Liver (tissue), 9 donors: ENCODE results near the gene PRPF19. TPM values are rescaled to one million over a fixed set of nuclear protein-coding genes. Genes with fewer than 3 reads are reported as not detected.
A peak's percentile ranks its signal among the peaks of the same experiment; 100 is the strongest.

Source experiments
- DNase-seq: peaks from one replicate; pipeline ENCODE4 v3.0.0-alpha.2; 2017; ENCODE audit warnings: low spot score
- H3K27ac ChIP-seq, 2 donors: one replicate each; pipeline ENCODE4 v1.7.0; 2013; ENCODE audit warnings: inconsistent platforms in 2 of 2, low read length in 2 of 2, control low read depth in 1 of 2, low read depth in 1 of 2, mild to moderate bottlenecking in 1 of 2
- H3K27me3 ChIP-seq, 4 donors: one replicate each; pipeline versions ENCODE4 v1.6.1 to v1.7.0; 2013; ENCODE audit warnings: low read length in 3 of 4, inconsistent platforms in 1 of 4, mild to moderate bottlenecking in 1 of 4, moderate library complexity in 1 of 4; ENCODE audit not compliant: control insufficient read depth in 4 of 4, insufficient read depth in 4 of 4
- H3K36me3 ChIP-seq, 4 donors: one replicate each; pipeline versions ENCODE4 v1.6.1 to v1.7.0; 2013; ENCODE audit warnings: low read length in 3 of 4, mild to moderate bottlenecking in 3 of 4, low read depth in 1 of 4, moderate library complexity in 1 of 4; ENCODE audit not compliant: control insufficient read depth in 4 of 4, insufficient read depth in 3 of 4
- H3K4me1 ChIP-seq, 4 donors: one replicate each; pipeline versions ENCODE4 v1.6.1 to v1.7.0; 2013; ENCODE audit warnings: low read length in 3 of 4, mild to moderate bottlenecking in 3 of 4, moderate library complexity in 1 of 4; ENCODE audit not compliant: control insufficient read depth in 4 of 4, insufficient read depth in 4 of 4
- H3K4me3 ChIP-seq, 3 donors: one replicate each; pipeline versions ENCODE4 v1.6.1 to v1.7.0; 2013; ENCODE audit warnings: low read length in 3 of 3, control low read depth in 1 of 3, low read depth in 1 of 3, mild to moderate bottlenecking in 1 of 3
- H3K9ac ChIP-seq, 2 donors: one replicate each; pipeline ENCODE4 v1.7.0; 2013; ENCODE audit warnings: low read length in 2 of 2, mild to moderate bottlenecking in 2 of 2, moderate library complexity in 2 of 2, control low read depth in 1 of 2, low read depth in 1 of 2
- H3K9me3 ChIP-seq, 4 donors: one replicate each; pipeline versions ENCODE4 v1.6.1 to v1.7.0; 2013; ENCODE audit warnings: low read length in 3 of 4; ENCODE audit not compliant: control insufficient read depth in 4 of 4
- EGR1 ChIP-seq, 2 donors: IDR thresholded peaks; 2 replicates each; pipeline ENCODE4 v1.6.1; 2016 to 2018; ENCODE audit warnings: antibody characterized with exemption in 2 of 2, low read depth in 2 of 2
- FOXA1 ChIP-seq: IDR thresholded peaks from 2 replicates; pipeline ENCODE4 v1.6.1; 2016; ENCODE audit warnings: antibody characterized with exemption
- FOXA2 ChIP-seq: IDR thresholded peaks from 2 replicates; pipeline ENCODE4 v1.6.1; 2016; ENCODE audit warnings: antibody characterized with exemption
- GABPA ChIP-seq, 2 donors: IDR thresholded peaks in 1 of 2; conservative IDR thresholded peaks in 1 of 2; 2 replicates each; pipeline ENCODE4 v1.6.1; 2016; ENCODE audit warnings: antibody characterized with exemption in 2 of 2, mild to moderate bottlenecking in 1 of 2, moderate library complexity in 1 of 2
- HNF4A ChIP-seq, 2 donors: conservative IDR thresholded peaks; 2 replicates each; pipeline ENCODE4 v1.6.1; 2016; ENCODE audit warnings: antibody characterized with exemption in 2 of 2, mild to moderate bottlenecking in 2 of 2
- HNF4G ChIP-seq: IDR thresholded peaks from 2 replicates; pipeline ENCODE4 v1.6.1; 2016; ENCODE audit warnings: antibody characterized with exemption
- JUND ChIP-seq, 2 donors: IDR thresholded peaks; 2 replicates each; pipeline ENCODE4 v1.6.1; 2016; ENCODE audit warnings: antibody characterized with exemption in 2 of 2
- NR2F2 ChIP-seq: IDR thresholded peaks from 2 replicates; pipeline ENCODE4 v1.6.1; 2016; ENCODE audit warnings: antibody characterized with exemption
- RAD21 ChIP-seq, 2 donors: IDR thresholded peaks; 2 replicates each; pipeline ENCODE4 v1.6.1; 2016; ENCODE audit warnings: antibody characterized with exemption in 2 of 2, mild to moderate bottlenecking in 2 of 2
- RXRA ChIP-seq, 2 donors: IDR thresholded peaks; 2 replicates each; pipeline ENCODE4 v1.6.1; 2017 to 2018; ENCODE audit warnings: antibody characterized with exemption in 2 of 2, mild to moderate bottlenecking in 1 of 2
- TAF1 ChIP-seq: conservative IDR thresholded peaks from 2 replicates; pipeline ENCODE4 v1.6.1; 2016; ENCODE audit warnings: antibody characterized with exemption, mild to moderate bottlenecking
- YY1 ChIP-seq: IDR thresholded peaks from 2 replicates; pipeline ENCODE4 v1.6.1; 2016; ENCODE audit warnings: antibody characterized with exemption, mild to moderate bottlenecking
- WGBS: extraction: QIAGEN DNeasy Blood & Tissue Kit; methylation state at CpG from one replicate; pipeline ENCODE4 v1.1.7; 2013; 5-methylcytosine and 5-hydroxymethylcytosine counted together
- polyA plus RNA-seq, 2 donors: library from polyadenylated mRNA; stranded (reverse) in 1 of 2; unstranded in 1 of 2; fragments of 200-250 nt in 1 of 2; fragments of >200 nt in 1 of 2; fragmentation: Nextera tagmentation in 1 of 2; extraction: Ambion mirVana in 1 of 2; gene quantifications; one replicate each; pipeline versions ENCODE4 v1.2.1 to v1.2.3, GENCODE V29; 2013 to 2015
- total RNA-seq, 2 donors: library from RNA; depleted of rRNA; stranded (reverse); fragments of >200 nt; gene quantifications; one replicate each; pipeline ENCODE4 v1.2.3, GENCODE V29; 2014
- TF ChIP-seq, protein P1 (sequence below): fragments of 150-350 bp; IDR thresholded peaks from 2 replicates; pipeline ENCODE4 v1.5.1; 2017; ENCODE audit warnings: improper control_type of control experiment, low read depth, low read length; ENCODE audit not compliant: missing input control
- TF ChIP-seq, protein P2 (sequence below): IDR thresholded peaks from 2 replicates; pipeline ENCODE4 v1.6.1; 2016; ENCODE audit warnings: antibody characterized with exemption, mild to moderate bottlenecking
- TF ChIP-seq, protein P3 (sequence below): IDR thresholded peaks from 2 replicates; pipeline ENCODE4 v1.6.1; 2016; ENCODE audit warnings: antibody characterized with exemption
- TF ChIP-seq, protein P4 (sequence below): IDR thresholded peaks from 2 replicates; pipeline ENCODE4 v1.6.1; 2016; ENCODE audit warnings: antibody characterized with exemption
- donor health status: healthy.
- donor health status: healthy.
- donor health status: healthy.
- donor health status: healthy.
- donor health status: healthy.

Gene PRPF19
- total and polyA plus RNA-seq, 4 donors: 25.4 to 57.1 (median 40.4) TPM

DNA sequence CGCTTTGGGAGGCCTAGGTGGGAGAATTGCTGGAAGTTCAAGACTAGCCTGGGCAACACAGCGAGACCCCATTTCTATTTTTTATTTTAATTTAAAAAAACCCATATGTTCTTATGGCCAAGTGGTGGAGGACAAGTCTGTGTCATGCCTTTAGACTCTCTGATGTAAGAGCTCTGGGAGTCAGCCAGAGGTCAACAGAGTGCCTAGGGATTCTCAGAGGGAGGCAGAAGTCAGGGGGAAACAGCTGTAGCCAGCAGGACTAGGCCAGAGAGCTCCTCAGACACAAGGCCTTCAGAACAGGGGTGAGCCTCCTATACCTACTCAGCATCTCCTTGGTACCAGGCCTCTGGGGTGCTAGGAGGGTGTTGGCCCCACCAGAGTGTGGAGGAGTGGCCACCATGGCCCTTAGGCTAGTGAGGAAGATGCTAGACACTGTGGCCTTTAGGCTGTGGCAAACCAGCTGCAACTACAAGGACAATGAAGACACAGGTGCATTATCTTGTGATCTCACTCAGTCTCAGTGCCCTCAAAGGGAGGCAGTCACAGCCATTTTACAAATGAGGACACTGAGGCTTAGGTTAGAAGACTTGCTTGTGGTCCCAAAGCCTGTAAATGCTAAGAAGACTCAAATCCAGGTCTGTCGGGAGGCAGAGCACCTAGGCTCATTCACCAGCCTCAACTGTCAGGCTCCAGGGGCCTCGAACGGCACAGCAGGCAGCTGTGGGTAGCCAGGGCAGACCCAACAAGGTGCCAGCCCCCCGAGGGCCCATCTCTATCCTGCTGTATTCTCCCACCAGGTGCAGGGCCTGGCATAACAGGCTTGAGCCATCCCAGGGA is 34.0 kb downstream of the PRPF19 start:
- Histone ChIP-seq H3K36me3 (no peaks in the 10 kb centered on the region), H3K9me3 (no peaks in the 10 kb centered on the region), H3K27ac (no peak overlapping the region), H3K4me3 (no peak overlapping the region), H3K4me1 (peaks cover 0 to 8% (median 4%) of the 10 kb centered on the region in 4 donors), H3K27me3 (no peaks in the 10 kb centered on the region), H3K9ac (no peak overlapping the region)
- no peak for DNase-seq
- 92% methylated on average over 6 of the region's 6 CpGs for WGBS
- TF ChIP-seq RXRA (IDR thresholded peaks at IDR 0.05): peak; percentile 58 to 76
- no peak for TF ChIP-seq EGR1 (IDR thresholded peaks at IDR 0.05; ENCODE audit: low read depth in 2 of 2)

DNA sequence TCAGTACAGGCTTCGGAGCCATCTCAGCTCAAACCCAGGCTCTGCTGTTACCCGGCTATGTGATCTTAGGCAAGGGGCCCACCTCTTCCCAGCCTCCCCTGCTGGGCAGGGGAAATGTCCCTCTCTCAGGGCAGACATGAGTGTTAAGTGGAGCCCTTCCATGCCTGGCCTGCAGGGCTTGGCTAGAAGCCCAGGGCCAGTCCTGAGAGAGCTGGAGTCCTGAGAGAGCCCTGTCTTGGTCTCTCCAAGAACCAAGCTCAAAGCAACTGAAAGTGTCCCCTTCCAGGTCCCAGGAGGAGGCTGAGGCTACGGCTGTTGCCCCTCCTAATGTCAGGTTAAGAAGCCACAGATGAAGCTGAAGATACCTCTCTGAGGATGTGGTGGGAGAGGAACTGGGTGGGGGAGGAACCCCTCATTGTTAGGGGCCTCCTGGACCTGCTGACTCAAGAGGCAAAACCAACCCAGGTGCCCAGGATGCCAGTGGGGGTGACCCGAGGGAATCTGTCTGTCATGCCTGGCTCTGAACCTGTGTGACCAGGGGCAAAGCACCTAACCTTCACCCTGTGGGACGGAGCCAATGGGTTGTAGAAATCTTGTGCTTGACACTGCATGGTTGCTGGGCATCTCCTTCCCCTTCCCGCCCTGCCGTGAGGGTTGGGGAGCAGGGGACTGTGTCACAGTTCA is 34.9 kb downstream of the PRPF19 start:
- Histone ChIP-seq H3K9me3 (no peaks in the 10 kb centered on the region), H3K9ac (no peak overlapping the region), H3K4me3 (no peak overlapping the region), H3K4me1 (peaks cover 0 to 8% (median 4%) of the 10 kb centered on the region in 4 donors), H3K36me3 (no peaks in the 10 kb centered on the region), H3K27ac (no peak overlapping the region), H3K27me3 (no peaks in the 10 kb centered on the region)
- 77% methylated on average over 7 of the region's 7 CpGs for WGBS
- TF ChIP-seq YY1: no peak
- no peak for TF ChIP-seq TAF1
- TF ChIP-seq HNF4A (conservative IDR thresholded peaks at IDR 0.05): no peak
- no peak for TF ChIP-seq HNF4G
- TF ChIP-seq GABPA (IDR thresholded peaks at IDR 0.05 in 1 of 2, conservative IDR thresholded peaks at IDR 0.05 in 1 of 2): no peak
- TF ChIP-seq, protein P1, sequence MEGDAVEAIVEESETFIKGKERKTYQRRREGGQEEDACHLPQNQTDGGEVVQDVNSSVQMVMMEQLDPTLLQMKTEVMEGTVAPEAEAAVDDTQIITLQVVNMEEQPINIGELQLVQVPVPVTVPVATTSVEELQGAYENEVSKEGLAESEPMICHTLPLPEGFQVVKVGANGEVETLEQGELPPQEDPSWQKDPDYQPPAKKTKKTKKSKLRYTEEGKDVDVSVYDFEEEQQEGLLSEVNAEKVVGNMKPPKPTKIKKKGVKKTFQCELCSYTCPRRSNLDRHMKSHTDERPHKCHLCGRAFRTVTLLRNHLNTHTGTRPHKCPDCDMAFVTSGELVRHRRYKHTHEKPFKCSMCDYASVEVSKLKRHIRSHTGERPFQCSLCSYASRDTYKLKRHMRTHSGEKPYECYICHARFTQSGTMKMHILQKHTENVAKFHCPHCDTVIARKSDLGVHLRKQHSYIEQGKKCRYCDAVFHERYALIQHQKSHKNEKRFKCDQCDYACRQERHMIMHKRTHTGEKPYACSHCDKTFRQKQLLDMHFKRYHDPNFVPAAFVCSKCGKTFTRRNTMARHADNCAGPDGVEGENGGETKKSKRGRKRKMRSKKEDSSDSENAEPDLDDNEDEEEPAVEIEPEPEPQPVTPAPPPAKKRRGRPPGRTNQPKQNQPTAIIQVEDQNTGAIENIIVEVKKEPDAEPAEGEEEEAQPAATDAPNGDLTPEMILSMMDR: no peak
- TF ChIP-seq RAD21 (IDR thresholded peaks at IDR 0.05): no peak
- TF ChIP-seq FOXA2: no peak
- no peak for TF ChIP-seq JUND (IDR thresholded peaks at IDR 0.05)
- TF ChIP-seq, protein P2, sequence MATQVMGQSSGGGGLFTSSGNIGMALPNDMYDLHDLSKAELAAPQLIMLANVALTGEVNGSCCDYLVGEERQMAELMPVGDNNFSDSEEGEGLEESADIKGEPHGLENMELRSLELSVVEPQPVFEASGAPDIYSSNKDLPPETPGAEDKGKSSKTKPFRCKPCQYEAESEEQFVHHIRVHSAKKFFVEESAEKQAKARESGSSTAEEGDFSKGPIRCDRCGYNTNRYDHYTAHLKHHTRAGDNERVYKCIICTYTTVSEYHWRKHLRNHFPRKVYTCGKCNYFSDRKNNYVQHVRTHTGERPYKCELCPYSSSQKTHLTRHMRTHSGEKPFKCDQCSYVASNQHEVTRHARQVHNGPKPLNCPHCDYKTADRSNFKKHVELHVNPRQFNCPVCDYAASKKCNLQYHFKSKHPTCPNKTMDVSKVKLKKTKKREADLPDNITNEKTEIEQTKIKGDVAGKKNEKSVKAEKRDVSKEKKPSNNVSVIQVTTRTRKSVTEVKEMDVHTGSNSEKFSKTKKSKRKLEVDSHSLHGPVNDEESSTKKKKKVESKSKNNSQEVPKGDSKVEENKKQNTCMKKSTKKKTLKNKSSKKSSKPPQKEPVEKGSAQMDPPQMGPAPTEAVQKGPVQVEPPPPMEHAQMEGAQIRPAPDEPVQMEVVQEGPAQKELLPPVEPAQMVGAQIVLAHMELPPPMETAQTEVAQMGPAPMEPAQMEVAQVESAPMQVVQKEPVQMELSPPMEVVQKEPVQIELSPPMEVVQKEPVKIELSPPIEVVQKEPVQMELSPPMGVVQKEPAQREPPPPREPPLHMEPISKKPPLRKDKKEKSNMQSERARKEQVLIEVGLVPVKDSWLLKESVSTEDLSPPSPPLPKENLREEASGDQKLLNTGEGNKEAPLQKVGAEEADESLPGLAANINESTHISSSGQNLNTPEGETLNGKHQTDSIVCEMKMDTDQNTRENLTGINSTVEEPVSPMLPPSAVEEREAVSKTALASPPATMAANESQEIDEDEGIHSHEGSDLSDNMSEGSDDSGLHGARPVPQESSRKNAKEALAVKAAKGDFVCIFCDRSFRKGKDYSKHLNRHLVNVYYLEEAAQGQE: no peak
- no peak for TF ChIP-seq RXRA (IDR thresholded peaks at IDR 0.05)
- no peak for TF ChIP-seq FOXA1
- no peak for TF ChIP-seq NR2F2
- TF ChIP-seq, protein P3, sequence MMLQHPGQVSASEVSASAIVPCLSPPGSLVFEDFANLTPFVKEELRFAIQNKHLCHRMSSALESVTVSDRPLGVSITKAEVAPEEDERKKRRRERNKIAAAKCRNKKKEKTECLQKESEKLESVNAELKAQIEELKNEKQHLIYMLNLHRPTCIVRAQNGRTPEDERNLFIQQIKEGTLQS: no peak
- TF ChIP-seq, protein P4, sequence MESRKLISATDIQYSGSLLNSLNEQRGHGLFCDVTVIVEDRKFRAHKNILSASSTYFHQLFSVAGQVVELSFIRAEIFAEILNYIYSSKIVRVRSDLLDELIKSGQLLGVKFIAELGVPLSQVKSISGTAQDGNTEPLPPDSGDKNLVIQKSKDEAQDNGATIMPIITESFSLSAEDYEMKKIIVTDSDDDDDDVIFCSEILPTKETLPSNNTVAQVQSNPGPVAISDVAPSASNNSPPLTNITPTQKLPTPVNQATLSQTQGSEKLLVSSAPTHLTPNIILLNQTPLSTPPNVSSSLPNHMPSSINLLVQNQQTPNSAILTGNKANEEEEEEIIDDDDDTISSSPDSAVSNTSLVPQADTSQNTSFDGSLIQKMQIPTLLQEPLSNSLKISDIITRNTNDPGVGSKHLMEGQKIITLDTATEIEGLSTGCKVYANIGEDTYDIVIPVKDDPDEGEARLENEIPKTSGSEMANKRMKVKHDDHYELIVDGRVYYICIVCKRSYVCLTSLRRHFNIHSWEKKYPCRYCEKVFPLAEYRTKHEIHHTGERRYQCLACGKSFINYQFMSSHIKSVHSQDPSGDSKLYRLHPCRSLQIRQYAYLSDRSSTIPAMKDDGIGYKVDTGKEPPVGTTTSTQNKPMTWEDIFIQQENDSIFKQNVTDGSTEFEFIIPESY: no peak
- TF ChIP-seq EGR1 (IDR thresholded peaks at IDR 0.05; ENCODE audit: low read depth in 2 of 2): no peak
- no peak for DNase-seq
